Suprapubic skin (tissue), 3 donors: ENCODE data around the gene CPN2.

ENCODE experiments used
- POLR2A ChIP-seq, 2 donors: fragments of 450-650 bp; IDR thresholded peaks; one replicate each; pipeline ENCODE4 v1.6.1; 2017; ENCODE audit warnings: antibody characterized with exemption in 2 of 2, mild to moderate bottlenecking in 2 of 2, moderate library complexity in 2 of 2
- TF ChIP-seq, protein P1 (sequence below), 2 donors: fragments of 200-600 bp in 1 of 2; fragments of 450-650 bp in 1 of 2; sonication (generic) in 1 of 2; IDR thresholded peaks; one replicate each; pipeline ENCODE4 v1.5.1; 2016 to 2019; ENCODE audit warnings: antibody characterized with exemption in 2 of 2, mild to moderate bottlenecking in 1 of 2, moderate library complexity in 1 of 2

DNA sequence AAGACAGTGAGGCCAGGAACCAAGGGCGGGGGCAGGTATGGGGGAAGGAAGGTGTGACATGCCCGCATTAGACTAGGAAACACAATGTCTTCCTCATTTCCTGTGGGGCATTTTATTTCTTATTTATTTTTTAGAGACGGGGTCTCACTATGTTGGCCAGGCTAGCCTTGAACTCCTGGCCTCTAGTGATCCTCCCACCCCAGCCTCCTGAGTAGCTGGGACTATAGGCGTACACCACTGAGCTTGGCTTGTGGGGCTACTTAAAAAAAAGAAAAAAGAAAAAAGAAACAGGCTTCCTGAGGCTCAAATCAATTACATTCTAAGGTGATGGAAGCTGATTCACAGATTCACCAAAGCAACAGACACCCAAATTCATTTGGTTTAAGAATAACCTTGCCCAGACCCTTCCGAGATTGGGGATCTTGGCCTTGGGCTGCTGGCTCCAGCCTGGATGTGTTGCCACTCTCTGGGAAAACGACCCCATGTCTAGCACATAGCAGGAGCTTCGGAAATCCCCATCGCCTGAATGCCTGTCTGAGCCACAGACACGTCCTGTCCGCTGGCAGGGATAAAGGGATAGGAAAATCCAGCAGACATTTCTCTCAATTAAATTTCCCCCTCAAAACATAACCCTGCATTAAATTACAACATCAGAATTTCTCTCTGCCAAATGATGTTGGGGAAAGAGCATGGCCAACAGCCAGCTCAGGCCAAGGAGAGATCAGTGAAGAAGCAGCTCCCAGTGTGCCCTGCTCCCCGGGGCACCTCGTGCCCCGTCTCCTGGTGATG, 13.0 kb downstream of the CPN2 start:
- no peak for TF ChIP-seq POLR2A (IDR thresholded peaks at IDR 0.05)
- TF ChIP-seq, protein P1, sequence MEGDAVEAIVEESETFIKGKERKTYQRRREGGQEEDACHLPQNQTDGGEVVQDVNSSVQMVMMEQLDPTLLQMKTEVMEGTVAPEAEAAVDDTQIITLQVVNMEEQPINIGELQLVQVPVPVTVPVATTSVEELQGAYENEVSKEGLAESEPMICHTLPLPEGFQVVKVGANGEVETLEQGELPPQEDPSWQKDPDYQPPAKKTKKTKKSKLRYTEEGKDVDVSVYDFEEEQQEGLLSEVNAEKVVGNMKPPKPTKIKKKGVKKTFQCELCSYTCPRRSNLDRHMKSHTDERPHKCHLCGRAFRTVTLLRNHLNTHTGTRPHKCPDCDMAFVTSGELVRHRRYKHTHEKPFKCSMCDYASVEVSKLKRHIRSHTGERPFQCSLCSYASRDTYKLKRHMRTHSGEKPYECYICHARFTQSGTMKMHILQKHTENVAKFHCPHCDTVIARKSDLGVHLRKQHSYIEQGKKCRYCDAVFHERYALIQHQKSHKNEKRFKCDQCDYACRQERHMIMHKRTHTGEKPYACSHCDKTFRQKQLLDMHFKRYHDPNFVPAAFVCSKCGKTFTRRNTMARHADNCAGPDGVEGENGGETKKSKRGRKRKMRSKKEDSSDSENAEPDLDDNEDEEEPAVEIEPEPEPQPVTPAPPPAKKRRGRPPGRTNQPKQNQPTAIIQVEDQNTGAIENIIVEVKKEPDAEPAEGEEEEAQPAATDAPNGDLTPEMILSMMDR (IDR thresholded peaks at IDR 0.05), result no peak
